RWPE2 (cell line): ENCODE measurements around the gene CTTN.

Experiments
- ATAC-seq: fragments of 200-7000 bp; cut with Tn5 transposase; 3 replicates; pipeline ENCODE4 v1.9.1; 2021; ENCODE audit warnings: low read depth
- DNase-seq: peaks from one replicate; pipeline ENCODE4 v3.0.0-alpha.2; 2020; ENCODE audit warnings: low spot score
- H3K27ac ChIP-seq: fragments of 450-650 bp; 2 replicates; pipeline ENCODE4 v1.5.1; 2017; ENCODE audit warnings: mild to moderate bottlenecking; ENCODE audit not compliant: poor library complexity, severe bottlenecking
- H3K27me3 ChIP-seq: fragments of 250-450 bp; sonication (Bioruptor Pico); 2 replicates; pipeline ENCODE4 v1.5.1; 2021; ENCODE audit warnings: mild to moderate bottlenecking, moderate library complexity; ENCODE audit not compliant: insufficient read depth, poor library complexity, severe bottlenecking
- H3K36me3 ChIP-seq: fragments of 250-450 bp; sonication (Bioruptor Pico); 2 replicates; pipeline ENCODE4 v1.5.1; 2020; ENCODE audit warnings: low read depth, mild to moderate bottlenecking, moderate library complexity
- H3K4me1 ChIP-seq: fragments of 250-450 bp; sonication (Bioruptor Pico); 2 replicates; pipeline ENCODE4 v1.5.1; 2021; ENCODE audit warnings: mild to moderate bottlenecking, moderate library complexity; ENCODE audit not compliant: insufficient read depth, poor library complexity, severe bottlenecking
- H3K4me3 ChIP-seq: fragments of 250-450 bp; sonication (Bioruptor Pico); 2 replicates; pipeline ENCODE4 v1.5.1; 2021; ENCODE audit warnings: mild to moderate bottlenecking, moderate library complexity; ENCODE audit not compliant: severe bottlenecking
- H3K9me3 ChIP-seq: fragments of 250-450 bp; sonication (Bioruptor Pico); 2 replicates; pipeline ENCODE4 v1.5.1; 2021; ENCODE audit warnings: mild to moderate bottlenecking, moderate library complexity; ENCODE audit not compliant: severe bottlenecking
- CTCF ChIP-seq: fragments of 450-650 bp; IDR thresholded peaks from one replicate; pipeline ENCODE4 v1.5.1; 2017; ENCODE audit warnings: mild to moderate bottlenecking, moderate library complexity; ENCODE audit not compliant: poor library complexity, severe bottlenecking

The CTTN gene

GRCh38 chr11:70378506-70379134, 19.7 kb upstream of the CTTN start:
- Histone ChIP-seq H3K9me3 (no peaks in the 10 kb centered on the region), H3K27me3 (no peaks in the 10 kb centered on the region), H3K27ac (no peak overlapping the region), H3K36me3 (peaks cover 70% of the 10 kb centered on the region), H3K4me1 (no peaks in the 10 kb centered on the region), H3K4me3 (no peak overlapping the region)
- DNase-seq (no peak), ATAC-seq (no peak)
- no peak for TF ChIP-seq CTCF

- Histone ChIP-seq H3K4me3 (no peak overlapping the region), H3K4me1 (no peaks in the 10 kb centered on the region), H3K27ac (no peak overlapping the region), H3K9me3 (no peaks in the 10 kb centered on the region), H3K36me3 (peaks cover 49% of the 10 kb centered on the region), H3K27me3 (no peaks in the 10 kb centered on the region)
- ATAC-seq, result no peak; the same call in 2 of the 3 replicates
- no peak for DNase-seq
- TF ChIP-seq CTCF, result no peak
Observed at GRCh38 chr11:70381350-70381749, 17.0 kb upstream of the CTTN start.

GRCh38 chr11:70381872-70382861, 16.2 kb upstream of the CTTN start:
- Histone ChIP-seq H3K4me3 (no peak overlapping the region), H3K9me3 (no peaks in the 10 kb centered on the region), H3K27me3 (no peaks in the 10 kb centered on the region), H3K36me3 (peaks cover 42% of the 10 kb centered on the region), H3K4me1 (no peaks in the 10 kb centered on the region), H3K27ac (no peak overlapping the region)
- ATAC-seq (peak; percentile 51; the same call in 2 of the 3 replicates), DNase-seq (no peak)
- TF ChIP-seq CTCF, result no peak

- no peak overlapping the region for H3K4me3 ChIP-seq
- H3K4me1 ChIP-seq, result no peaks in the 10 kb centered on the region
- DNase-seq, result no peak
- no peak for ATAC-seq
- no peaks in the 10 kb centered on the region for H3K27me3 ChIP-seq
- no peaks in the 10 kb centered on the region for H3K9me3 ChIP-seq
- H3K36me3 ChIP-seq, result peaks cover 25% of the 10 kb centered on the region
- H3K27ac ChIP-seq, result no peak overlapping the region
- no peak for TF ChIP-seq CTCF
Observed at GRCh38 chr11:70383664-70384565, 14.4 kb upstream of the CTTN start.
